ENCODE data around the gene MEAK7.

The MEAK7 gene

DNA sequence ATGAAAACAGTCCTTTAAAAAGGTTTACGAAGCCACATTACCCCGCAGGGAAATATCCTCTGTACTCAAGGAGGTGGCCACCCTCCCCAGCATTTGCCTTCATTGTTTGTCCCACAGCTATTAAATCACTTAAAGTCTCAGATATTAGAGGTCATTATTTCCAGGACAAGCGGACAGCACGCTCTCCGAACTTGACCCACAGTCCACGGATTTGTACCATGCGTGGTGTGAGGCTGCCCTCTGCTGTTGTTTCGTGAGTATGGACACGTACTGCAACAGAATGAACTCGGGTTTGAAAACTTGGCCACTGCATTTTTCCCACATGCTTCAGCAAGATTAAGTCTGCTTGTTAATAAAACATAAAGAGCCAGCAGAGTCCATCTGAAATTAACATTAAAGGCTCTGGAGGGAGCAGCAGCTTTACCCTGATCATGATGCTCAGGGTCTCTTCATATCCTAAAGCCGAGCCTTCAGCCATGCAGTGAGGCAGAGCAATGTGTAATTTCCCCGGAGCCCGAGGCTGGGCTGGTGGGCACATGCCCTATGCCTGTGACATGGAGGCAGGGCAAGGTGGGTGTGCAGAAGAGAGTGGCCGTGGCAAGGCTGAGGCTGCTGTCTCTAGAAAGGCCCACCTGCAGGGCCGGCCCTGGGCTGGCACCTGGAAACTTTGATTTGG lies 19.7 kb downstream of the MEAK7 start:
- TF ChIP-seq SUZ12 (IDR thresholded peaks at IDR 0.05; ENCODE audit: extremely low read depth, insufficient read depth, insufficient read length) (no peak), YY1 (IDR thresholded peaks at IDR 0.05; ENCODE audit: insufficient read depth, insufficient read length) (no peak), ZNF274 (IDR thresholded peaks at IDR 0.05; ENCODE audit: low read depth, low read length) (no peak)
- Histone ChIP-seq H3K9ac (ENCODE audit: insufficient read length, low read depth) (no peak overlapping the region), H3K4me3 (ENCODE audit: insufficient read length, low read depth) (no peak overlapping the region), H3K27me3 (ENCODE audit: insufficient read depth, insufficient read length) (no peaks in the 10 kb centered on the region), H3K9me3 (ENCODE audit: insufficient read depth, low read length) (no peaks in the 10 kb centered on the region), H3K36me3 (ENCODE audit: insufficient read depth, insufficient read length, low read length) (peaks cover 78% of the 10 kb centered on the region), H3K4me1 (ENCODE audit: insufficient read depth, insufficient read length) (no peaks in the 10 kb centered on the region)
- DNase-seq (ENCODE audit: low read depth, low spot score), result peak; percentile 57

- no peaks in the 10 kb centered on the region for H3K4me1 ChIP-seq (ENCODE audit: insufficient read depth, insufficient read length)
- no peaks in the 10 kb centered on the region for H3K9me3 ChIP-seq (ENCODE audit: insufficient read depth, low read length)
- H3K4me3 ChIP-seq (ENCODE audit: insufficient read length, low read depth), result no peak overlapping the region
- no peak for TF ChIP-seq YY1 (IDR thresholded peaks at IDR 0.05; ENCODE audit: insufficient read depth, insufficient read length)
- no peak for TF ChIP-seq SUZ12 (IDR thresholded peaks at IDR 0.05; ENCODE audit: extremely low read depth, insufficient read depth, insufficient read length)
- TF ChIP-seq ZNF274 (IDR thresholded peaks at IDR 0.05; ENCODE audit: low read depth, low read length), result no peak
- no peaks in the 10 kb centered on the region for H3K27me3 ChIP-seq (ENCODE audit: insufficient read depth, insufficient read length)
- DNase-seq (ENCODE audit: low read depth, low spot score), result no peak
- peak overlapping the region; percentile 26 for H3K9ac ChIP-seq (ENCODE audit: insufficient read length, low read depth)
- H3K36me3 ChIP-seq (ENCODE audit: insufficient read depth, insufficient read length, low read length), result peaks cover 80% of the 10 kb centered on the region
Measured at GRCh38 chr16:84483882-84484565, 20.4 kb downstream of the MEAK7 start.

DNA sequence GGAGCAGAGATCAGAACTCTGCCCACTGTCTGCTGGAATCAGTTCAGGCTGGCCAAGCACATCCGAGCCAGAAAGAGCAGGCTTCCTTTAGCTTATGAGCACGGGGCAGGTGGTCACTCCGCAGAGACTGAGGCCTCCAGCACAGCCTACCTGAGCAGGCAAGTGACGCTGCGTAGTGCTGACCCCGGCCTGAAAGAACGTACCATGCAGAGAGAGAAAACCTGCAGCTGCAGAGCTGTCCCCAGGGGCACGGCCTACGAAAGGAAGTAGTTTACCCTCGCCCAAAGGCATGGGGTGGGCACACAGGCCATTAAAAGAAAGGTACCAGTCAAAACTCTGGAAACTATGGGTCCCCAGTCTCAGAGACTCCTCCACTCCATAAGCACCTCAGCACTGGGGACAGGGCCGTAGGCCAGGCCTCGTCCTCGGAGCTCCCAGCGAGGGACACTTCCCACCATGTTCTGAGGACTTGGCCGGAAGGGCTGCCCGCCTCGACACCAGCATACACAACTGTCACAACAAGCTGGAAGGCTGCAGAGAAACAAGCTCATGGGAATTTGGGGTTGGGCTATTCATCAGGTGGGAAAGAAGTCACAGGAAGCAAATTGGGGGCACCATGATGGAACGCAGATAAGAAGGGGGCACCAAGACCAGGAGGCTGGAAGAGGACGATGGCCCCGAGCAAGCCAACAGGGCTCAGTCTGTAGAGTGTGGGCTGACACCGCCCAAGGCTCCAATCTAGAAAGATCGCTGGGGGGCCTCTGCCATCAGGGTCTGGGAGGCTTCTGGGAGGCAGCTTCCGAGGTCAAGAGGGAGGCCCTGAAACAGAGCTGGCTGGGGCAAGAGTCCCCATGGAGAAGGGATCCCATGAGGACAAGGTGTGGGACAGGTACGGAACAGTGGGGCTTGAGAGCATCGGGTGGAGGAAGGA lies 21.2 kb downstream of the MEAK7 start:
- no peak overlapping the region for H3K4me3 ChIP-seq (ENCODE audit: insufficient read length, low read depth)
- no peaks in the 10 kb centered on the region for H3K9me3 ChIP-seq (ENCODE audit: insufficient read depth, low read length)
- H3K27me3 ChIP-seq (ENCODE audit: insufficient read depth, insufficient read length), result no peaks in the 10 kb centered on the region
- peaks cover 82% of the 10 kb centered on the region for H3K36me3 ChIP-seq (ENCODE audit: insufficient read depth, insufficient read length, low read length)
- peak overlapping the region; percentile 26 for H3K9ac ChIP-seq (ENCODE audit: insufficient read length, low read depth)
- no peak for DNase-seq (ENCODE audit: low read depth, low spot score)
- no peaks in the 10 kb centered on the region for H3K4me1 ChIP-seq (ENCODE audit: insufficient read depth, insufficient read length)
- TF ChIP-seq YY1 (IDR thresholded peaks at IDR 0.05; ENCODE audit: insufficient read depth, insufficient read length) (no peak), SUZ12 (IDR thresholded peaks at IDR 0.05; ENCODE audit: extremely low read depth, insufficient read depth, insufficient read length) (no peak), ZNF274 (IDR thresholded peaks at IDR 0.05; ENCODE audit: low read depth, low read length) (no peak)

DNA sequence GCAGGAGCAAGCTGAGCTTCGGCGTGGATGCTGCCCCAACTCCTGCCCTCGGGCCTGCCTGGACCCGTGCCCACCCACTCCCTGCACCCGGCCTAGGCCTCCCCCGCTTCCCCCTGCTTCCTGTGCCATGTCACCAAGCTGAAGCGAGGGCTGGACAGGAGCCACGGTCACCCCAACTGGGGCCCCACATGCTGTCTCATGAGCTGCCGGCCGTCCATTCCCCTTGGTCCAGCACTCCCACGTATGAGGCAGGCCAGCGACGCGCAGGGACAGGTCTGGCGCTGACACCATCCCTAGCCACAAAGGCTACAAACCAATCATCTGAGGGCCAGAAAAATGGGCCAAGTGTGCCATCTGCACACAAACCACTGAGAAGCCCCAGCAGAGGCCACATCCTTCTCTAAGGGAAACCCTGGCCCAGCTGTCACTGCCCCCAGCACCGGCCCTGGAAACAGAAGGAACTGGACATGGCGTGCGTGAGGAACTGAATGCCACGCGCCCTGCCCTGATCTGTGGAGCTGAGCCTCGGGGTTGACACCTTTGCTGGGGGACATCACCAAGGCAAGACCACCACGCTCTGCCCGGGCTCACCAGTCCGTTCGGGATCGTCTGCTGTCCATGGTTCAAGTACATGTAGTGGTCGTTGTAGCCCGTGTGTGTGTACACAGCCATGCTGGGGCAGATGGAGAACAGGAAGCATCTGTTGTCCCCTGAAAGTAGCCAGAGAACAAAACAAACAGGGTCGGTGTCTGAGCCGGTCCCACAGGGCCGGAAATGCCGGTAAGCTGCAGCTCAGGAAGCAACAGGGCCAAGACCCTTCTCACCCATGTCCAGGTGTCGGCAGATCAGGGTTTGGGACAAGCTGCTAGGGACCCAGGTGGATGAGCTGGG lies 22.2 kb downstream of the MEAK7 start:
- no peak overlapping the region for H3K9ac ChIP-seq (ENCODE audit: insufficient read length, low read depth)
- DNase-seq (ENCODE audit: low read depth, low spot score), result no peak
- H3K27me3 ChIP-seq (ENCODE audit: insufficient read depth, insufficient read length), result no peaks in the 10 kb centered on the region
- TF ChIP-seq SUZ12 (IDR thresholded peaks at IDR 0.05; ENCODE audit: extremely low read depth, insufficient read depth, insufficient read length) (no peak), YY1 (IDR thresholded peaks at IDR 0.05; ENCODE audit: insufficient read depth, insufficient read length) (no peak), ZNF274 (IDR thresholded peaks at IDR 0.05; ENCODE audit: low read depth, low read length) (no peak)
- no peak overlapping the region for H3K4me3 ChIP-seq (ENCODE audit: insufficient read length, low read depth)
- H3K36me3 ChIP-seq (ENCODE audit: insufficient read depth, insufficient read length, low read length), result peaks cover 75% of the 10 kb centered on the region
- no peaks in the 10 kb centered on the region for H3K9me3 ChIP-seq (ENCODE audit: insufficient read depth, low read length)
- H3K4me1 ChIP-seq (ENCODE audit: insufficient read depth, insufficient read length), result no peaks in the 10 kb centered on the region

- no peaks in the 10 kb centered on the region for H3K9me3 ChIP-seq (ENCODE audit: insufficient read depth, low read length)
- DNase-seq (ENCODE audit: low read depth, low spot score), result no peak
- no peak for TF ChIP-seq SUZ12 (IDR thresholded peaks at IDR 0.05; ENCODE audit: extremely low read depth, insufficient read depth, insufficient read length)
- no peaks in the 10 kb centered on the region for H3K27me3 ChIP-seq (ENCODE audit: insufficient read depth, insufficient read length)
- peaks cover 70% of the 10 kb centered on the region for H3K36me3 ChIP-seq (ENCODE audit: insufficient read depth, insufficient read length, low read length)
- H3K4me1 ChIP-seq (ENCODE audit: insufficient read depth, insufficient read length), result no peaks in the 10 kb centered on the region
- no peak overlapping the region for H3K9ac ChIP-seq (ENCODE audit: insufficient read length, low read depth)
- no peak overlapping the region for H3K4me3 ChIP-seq (ENCODE audit: insufficient read length, low read depth)
Measured at GRCh38 chr16:84481051-84481735, 23.3 kb downstream of the MEAK7 start.

- Histone ChIP-seq H3K36me3 (ENCODE audit: insufficient read depth, insufficient read length, low read length) (peaks cover 62% of the 10 kb centered on the region), H3K9me3 (ENCODE audit: insufficient read depth, low read length) (peaks cover 8% of the 10 kb centered on the region; the same call in 1 of the 2 replicates), H3K4me3 (ENCODE audit: insufficient read length, low read depth) (no peak overlapping the region), H3K27me3 (ENCODE audit: insufficient read depth, insufficient read length) (no peaks in the 10 kb centered on the region), H3K9ac (ENCODE audit: insufficient read length, low read depth) (no peak overlapping the region), H3K4me1 (ENCODE audit: insufficient read depth, insufficient read length) (peaks cover 2% of the 10 kb centered on the region)
- TF ChIP-seq SUZ12 (IDR thresholded peaks at IDR 0.05; ENCODE audit: extremely low read depth, insufficient read depth, insufficient read length) (no peak), YY1 (IDR thresholded peaks at IDR 0.05; ENCODE audit: insufficient read depth, insufficient read length) (no peak), ZNF274 (IDR thresholded peaks at IDR 0.05; ENCODE audit: low read depth, low read length) (no peak)
- no peak for DNase-seq (ENCODE audit: low read depth, low spot score)
Measured at GRCh38 chr16:84479716-84480450, 24.6 kb downstream of the MEAK7 start.

Data from NT2/D1 (cell line).